Measurements from ENCODE around the gene PTPRG.

Gene PTPRG

DNA sequence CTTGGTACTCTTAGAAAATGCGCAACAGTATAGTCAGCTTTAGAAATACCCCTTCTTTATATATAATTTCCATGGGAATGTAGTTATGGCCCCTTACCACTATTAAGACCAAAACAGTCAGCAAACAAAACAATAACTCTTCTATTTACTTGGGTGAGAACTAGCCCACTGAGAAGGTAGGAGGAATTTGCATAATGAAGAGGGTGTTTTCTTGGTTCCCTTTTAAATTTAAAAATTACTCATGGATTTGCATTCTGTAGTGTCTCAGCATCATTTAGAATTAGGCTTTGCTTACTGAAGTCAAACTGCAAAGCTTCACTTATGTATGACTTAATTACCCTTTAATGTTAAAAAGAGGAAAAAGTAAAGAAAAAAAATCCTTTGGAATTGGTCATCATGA, 350.8 kb downstream of the PTPRG start:
- no peak for DNase-seq

DNA sequence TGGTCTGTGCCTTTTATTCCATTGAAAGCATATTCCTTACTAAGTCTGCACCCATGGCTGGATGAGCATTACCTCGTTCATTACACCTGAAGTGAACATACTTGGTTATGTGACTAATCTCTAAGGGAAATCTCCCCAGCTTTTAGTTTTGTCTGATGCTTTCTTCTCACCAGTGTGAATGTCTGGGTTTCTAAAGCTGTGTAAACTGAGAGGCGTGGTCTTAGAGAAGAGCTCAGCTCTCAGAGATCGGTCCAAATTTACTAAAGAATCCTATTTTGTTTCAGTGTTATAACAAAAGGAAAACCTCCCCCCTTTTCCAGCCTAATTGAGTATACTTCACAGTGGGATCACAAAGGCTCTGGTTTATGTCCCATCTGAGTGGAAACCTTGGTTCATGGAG, 352.3 kb downstream of the PTPRG start:
- DNase-seq: no peak

DNA sequence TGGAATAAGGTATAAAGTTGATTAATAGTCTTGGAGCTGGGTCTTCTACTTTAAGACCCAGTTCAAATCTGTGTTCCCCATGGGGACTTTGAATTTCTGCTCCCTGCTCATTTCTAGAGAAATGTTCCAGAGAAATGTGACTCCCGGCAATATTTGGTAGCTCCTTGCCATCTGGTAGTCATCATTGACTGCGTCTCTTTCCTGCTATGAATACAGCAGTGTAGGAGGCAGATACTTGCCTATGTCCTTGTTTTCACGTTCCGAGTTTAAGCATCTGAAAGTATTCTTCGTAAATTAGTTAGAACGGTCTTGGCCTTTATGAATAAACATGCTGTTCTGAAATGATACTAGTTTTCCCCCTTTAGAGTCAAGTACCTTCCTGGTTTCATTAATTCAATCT, 352.9 kb downstream of the PTPRG start:
- DNase-seq: no peak

DNA sequence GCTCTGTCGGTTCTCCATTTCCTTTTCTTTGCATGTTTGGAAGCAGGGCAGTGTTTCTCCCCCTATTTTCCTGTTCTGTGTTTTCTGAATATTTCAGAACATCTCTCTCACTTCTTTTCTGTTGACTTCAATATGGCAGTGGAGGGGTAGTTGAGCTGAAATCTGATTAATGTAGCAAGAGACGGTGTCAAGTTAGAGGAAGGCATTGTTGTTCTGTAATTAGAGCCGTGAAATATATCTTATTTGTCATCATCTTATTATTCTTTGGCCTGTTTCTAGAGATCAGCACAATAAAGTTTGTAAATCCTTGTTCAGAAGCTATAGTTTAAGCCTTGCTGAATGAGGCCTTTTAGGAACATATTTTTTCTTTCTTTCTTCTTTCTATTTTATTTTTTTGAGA, 353.9 kb downstream of the PTPRG start:
- DNase-seq: no peak

DNA sequence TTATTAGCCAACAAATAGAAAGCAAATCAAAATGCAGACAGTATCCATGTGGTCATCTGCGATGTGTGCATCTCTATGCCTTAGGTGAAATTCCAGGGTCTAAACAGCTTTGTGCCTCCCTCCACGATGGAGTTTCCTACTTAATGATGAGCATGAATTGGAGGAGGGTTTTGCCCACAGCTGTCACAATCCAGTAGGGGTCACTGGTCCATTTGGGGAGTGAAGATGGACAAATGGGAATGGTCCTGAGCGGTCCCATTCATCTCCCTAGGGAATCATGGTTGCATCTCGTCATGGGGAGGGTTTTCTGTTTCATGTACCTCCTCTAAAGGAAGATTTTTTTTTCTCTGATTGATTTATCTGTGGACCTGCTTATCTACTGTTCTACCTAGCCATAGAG, 358.0 kb downstream of the PTPRG start:
- DNase-seq: no peak

DNA sequence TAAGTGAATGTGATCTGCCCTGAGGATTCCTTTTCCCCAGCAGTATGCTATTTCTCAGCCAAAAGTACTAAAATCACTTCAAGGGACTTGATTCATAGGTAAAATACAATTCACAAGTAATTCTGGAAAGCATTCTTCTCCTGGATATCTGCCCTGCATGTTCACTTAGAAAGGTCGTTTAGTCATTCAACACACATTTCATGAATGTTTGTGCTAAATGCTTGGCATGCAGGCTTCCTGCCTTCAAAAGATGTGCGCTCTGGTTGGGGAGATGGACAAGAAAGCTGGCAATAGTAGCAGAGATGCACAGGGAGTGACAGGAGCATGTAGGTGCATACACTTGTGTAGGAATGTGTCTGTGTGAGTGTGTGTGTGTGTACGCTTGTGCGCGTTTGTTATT, 360.7 kb downstream of the PTPRG start:
- no peak for DNase-seq

DNA sequence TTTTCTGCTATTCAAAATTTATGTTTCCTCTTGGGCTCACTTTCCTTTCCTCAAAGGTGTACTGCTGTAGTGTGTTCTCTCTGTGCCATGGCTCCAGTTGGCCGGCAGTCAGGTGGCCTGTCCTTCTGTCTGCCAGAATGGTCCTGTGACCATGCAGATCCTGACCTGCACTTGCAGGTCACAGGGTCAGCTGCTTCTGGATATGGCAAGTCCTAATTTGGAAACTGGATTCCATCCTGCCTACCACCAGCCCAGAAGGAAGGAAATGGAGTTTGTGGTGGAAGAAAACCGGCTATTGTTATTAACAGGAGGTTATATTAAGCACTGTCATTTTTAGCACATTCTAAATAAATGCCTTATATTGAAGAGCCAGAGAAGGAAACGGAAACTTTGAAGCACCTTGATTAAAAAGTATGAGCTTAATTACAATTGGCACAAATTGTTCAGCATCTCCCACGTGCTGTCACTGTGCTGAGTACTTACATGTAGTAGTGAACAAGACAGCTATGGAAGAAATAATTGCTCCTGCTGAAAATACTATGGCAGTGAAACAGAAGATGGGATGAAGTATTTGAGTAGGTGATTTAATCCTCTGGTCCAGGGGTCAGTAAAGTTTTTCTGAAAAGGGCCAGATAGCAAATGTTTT, 362.8 kb downstream of the PTPRG start:
- DNase-seq: no peak

DNA sequence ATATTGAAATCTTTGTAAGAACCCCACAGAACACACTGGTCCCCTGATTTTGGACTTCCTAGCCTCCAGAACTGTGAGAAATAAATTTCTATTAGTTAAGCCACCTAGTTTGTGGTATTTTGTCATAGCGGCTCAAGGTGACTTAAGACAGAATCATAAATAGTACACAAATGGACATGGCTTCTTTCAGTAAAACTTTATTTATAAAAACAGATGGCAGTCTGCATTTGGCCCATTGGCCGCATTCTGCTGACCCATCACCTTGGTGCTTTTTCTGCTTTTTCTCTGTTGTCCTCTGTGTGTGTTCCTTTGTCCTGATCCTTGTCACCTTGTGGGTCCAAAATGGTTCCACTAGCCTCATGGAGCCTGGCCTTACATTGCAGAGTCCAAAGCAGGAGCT, 363.6 kb downstream of the PTPRG start:
- DNase-seq: no peak

DNA sequence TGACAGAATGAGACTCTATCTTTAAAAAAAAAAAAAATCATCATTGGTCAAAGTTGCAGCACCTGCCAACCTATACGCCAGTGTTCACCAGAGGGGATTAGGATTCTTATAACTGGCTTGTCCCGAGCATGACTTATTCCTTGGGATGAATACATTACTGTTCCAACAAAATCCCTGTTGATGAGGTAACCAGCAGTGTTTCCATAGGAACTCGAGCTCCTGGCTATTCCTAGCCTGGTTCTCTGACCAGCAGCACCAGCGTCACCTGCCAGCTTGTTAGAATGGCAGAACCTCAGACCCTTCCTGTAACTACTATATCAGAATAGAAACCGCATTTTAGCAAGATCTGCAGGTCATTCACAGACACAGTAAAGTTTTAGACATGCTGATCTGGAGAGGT, 364.4 kb downstream of the PTPRG start:
- DNase-seq: no peak

DNA sequence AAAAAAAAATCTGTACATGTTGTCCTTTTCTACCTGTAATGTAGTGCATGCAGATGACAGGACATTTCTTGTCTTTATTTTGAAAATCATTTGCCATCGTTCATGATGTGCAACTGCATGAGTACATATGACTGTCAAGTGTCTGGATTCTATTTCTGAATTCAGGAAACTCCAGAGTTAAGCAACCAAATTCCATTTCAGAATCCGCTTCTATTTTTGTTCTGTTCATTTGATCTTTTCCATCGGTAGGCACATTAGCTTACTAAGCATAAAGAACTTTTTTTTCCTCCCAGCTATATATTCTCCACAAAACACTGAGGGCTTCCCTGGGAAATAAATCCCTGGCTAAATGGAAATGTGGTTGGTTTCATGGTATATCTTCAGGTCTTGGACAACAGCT, 365.6 kb downstream of the PTPRG start:
- no peak for DNase-seq

DNA sequence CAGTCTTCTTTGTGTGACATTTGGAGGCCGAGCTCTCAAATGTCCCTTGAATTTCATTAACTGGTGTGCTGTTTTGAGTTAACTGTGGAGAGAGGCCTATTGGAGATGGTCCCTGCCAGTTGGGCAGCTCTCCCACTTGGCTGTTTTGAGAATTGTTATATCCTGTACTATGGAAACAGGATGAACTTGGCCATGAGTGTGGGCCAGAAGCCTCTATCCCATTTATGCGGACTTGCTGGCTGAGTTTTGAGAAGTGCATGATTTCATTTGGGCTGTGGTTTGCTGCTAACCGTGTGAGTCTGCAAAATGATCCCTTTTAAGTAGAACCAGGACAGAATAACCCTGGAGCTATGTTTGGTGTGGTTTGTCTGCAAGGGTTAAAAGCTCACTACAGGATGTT, 366.0 kb downstream of the PTPRG start:
- no peak for DNase-seq

DNA sequence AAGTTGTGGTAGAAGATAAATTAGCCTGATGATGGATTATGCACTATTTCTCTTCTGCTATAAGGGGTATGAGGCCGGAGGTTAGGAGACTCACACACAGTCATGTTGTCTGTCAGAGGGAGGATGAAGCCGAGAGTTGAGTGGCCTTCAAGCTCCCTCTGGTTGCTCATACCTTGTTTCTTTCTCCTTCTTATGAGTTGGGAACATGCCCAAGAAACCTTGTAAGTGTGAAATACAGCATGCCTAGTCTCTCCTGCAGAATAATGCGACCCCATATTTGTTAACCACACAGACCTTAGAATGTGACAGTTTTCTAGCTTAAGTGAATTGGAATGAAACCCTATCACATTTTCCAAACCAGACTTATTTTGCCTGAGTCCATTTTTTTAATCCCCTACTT, 366.7 kb downstream of the PTPRG start:
- no peak for DNase-seq

DNA sequence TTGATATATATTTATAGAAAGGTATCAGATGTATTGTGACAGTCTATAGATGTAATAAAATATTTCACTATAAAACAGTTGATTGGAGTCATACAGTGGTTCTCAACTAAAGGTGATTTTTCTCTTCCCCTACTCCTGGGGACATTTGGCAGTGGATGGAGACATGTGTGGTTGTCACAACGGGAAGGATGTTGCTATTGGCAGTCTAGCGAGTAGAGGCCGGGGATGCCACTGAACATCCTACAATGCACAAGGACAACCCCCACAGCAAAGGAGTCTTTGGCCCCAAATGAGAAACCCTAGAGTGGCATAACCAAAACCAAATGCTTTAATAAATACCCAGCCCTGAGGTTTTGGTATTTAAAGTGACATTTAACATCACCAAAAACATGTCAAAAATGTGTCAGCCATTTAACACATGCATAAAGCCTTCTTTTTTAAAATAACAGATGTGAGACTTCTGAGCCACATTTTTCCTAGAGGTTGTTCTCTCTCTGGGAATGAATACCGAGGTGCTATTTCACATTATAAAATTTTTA, 367.5 kb downstream of the PTPRG start:
- no peak for DNase-seq

DNA sequence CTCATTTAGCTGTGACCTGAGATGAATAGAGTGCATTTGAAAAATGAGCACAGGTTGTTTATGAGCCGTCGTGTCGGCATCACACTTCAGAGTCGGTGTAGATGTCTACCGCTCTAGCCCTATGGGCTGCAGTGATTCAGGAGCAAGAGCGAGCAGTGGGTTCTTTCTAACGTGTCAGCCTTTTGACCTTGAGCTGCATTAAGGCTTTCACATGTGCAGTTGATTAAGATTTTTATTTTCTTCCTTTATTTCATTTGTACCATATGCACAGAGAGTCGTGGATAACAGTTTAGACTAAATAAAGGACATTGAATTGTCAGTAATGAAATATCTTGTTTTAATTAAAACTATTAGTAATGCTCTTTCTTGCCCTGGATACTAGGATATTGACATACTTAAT, 368.2 kb downstream of the PTPRG start:
- DNase-seq: no peak

DNA sequence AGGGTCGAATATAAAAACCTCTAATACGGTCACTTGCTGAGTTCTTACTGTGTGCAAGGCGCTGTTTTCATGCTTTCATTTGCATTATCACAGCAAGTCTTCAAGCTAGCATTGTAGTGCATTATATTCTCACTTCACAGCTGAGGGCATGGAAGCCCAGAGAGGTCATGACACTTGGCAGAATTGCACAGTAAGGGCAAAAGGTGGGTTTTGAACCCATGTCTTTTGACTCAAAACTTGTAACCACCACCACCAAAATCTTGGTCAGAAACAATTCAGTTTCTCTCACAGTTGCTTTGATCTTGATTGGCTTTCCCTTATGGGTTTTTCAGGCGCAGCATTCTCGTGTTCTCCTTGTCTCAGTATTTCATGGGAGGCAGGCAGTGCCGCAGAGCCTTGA, 371.1 kb downstream of the PTPRG start:
- no peak for DNase-seq

DNA sequence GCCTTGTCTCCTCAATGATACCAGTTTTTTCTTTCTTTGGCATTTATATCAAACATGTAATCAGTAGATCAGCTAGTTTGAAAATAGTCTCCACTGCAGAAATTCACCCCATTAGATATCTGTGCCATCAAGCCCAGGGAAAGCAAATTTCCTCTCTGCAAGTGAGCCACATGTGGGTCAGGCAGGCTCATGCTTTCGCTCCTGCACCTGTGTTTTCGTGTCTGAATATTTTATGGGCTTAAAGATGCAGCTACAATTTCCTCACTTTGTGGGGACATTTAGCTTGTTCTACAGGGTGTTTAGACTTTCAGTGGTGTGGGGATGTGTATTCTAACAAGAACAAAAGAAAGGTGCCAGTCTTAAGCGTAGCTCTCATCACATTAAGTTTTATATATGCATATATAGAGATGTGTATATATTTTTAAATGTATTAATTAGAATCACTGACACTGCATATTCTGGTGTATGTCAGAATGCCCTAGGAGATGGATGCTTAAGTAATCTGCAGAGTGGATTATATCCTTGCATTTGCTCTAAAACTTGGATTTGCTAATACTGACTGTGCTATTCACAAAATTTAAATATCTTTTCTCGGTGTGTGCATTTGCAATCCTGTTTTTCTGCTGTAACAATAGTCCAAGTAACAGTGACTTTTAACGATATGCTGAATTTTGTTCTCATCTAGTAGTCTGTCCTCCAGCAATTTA, 372.6 kb downstream of the PTPRG start:
- DNase-seq: no peak

DNA sequence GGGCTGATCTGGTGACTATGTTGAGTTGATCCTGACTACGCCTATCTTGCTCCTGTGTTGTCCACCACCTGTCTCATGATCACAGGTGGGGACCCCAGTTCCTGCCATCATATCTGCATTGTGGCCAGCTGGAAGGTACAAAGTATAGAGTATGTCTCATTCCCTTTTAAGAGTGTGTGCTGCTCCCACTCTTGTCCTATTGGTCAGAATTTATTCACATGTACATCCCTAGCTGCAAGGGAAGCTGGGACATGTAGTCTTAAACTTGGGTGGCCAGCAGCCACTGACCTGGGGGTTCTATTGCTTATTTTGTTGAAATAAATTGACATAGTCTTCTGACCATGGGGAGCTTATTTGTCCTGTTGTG, 373.1 kb downstream of the PTPRG start:
- DNase-seq: no peak

DNA sequence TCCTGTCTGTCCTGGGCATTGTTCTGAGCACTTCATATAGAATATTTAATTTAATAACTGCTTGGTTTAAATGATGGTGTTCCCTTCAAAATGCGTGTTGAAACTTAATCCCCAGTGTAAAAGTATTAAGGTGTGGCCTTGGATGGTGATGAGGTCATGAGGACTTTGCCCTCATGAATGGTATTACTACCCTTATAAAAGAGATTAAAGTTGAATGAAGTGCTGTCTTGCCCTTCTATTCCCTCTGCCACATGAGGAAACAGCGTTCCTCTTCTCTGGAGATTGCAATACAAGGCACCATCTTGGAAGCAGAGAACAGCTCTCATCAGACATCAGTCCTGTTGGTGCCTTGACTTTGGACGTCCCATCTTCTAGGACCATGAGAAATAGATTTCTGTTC, 374.4 kb downstream of the PTPRG start:
- DNase-seq: no peak

DNA sequence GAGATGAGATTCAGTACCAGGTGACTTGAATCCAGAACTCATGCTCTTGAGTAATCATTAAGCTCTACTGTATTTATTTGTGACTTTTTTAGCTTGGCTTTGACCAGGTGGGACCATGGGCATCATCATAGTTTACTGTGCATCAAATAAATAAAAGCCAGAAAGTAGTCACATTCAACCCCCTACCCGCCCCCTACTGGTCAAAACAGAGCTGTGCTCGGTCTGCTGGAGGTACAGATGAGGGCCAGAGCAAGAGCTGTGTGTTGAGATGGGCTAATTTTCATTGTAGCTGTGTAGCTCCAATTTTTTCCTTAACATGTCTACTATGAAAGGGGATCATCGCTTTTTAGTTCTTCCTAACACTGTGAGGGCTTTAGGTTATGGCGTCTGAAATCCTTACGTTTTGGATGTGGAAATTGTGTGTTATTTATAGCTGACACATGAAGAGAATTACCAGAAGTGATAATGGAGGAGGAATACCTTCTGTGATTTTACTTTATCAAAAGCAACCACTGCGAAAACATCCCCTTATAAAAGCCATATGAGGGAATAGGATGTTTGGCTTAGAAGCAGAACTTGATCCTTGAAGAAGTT, 375.1 kb downstream of the PTPRG start:
- no peak for DNase-seq

DNA sequence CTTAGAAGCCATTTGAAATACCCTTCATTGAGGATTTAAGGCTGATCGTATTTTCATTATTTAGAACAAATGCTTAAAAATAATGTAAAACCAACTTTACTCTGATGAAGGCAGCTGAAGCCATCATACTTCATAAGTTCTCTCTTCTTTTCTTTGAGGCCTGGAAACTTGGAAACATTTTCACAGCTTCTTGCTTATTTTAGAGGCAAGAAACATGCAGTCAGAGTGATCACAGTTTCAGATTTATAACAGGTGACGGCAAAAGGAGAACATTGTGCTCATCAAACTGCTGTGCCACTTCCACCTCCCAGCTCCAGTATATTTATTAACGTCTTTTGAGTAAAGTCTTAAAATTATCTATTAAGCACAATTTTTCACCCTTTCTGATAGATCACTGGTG, 376.1 kb downstream of the PTPRG start:
- no peak for DNase-seq

DNA sequence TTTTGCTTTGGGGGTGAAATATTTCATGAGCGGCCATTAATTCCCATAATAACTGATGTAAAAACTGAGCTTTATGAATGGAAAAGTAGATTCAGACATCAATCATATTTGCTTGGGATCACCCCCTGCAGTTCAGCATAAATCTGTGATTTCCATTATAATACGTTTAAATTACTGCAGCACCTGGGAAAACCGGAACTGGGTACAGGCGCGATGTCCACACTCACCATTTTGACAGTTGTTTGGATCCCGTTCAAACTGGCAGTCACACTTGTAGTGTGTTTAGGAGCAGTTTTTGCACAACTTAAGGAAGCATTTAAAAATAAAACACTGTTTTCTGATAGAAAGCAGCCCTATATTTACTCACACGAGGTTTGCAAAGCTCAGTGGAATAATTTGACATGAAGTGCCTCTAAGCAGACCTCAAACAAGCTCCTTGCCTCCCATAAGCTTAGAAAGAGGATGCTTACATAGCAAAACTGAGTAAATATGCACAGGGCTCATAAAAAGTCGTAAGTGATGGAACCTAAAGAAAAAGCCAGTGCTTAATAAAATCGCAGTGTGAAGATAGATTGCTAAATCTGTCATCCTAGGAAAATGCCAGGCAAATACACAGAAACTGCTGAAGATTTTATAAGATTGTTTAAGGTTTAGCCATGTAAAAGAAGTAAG, 377.6 kb downstream of the PTPRG start:
- DNase-seq: no peak

DNA sequence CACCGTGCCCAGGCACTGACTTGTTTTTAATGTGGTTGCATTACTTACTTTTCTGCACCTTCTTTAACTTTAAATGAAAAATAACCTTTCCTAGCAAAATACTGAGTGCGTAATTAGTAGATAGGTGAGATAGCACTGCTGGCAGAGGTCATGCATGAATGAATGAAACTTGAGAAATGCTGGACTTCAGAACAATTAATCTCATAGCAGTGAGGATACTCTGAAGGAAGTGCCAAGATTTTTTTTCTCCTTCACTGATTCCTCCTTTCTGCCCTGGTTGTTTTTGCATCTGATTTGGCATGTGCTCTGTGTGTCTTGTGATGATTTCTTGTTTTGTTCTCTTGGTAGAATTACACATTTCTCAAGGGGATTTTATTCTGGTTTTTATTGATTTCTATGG, 378.9 kb downstream of the PTPRG start:
- DNase-seq: no peak

DNA sequence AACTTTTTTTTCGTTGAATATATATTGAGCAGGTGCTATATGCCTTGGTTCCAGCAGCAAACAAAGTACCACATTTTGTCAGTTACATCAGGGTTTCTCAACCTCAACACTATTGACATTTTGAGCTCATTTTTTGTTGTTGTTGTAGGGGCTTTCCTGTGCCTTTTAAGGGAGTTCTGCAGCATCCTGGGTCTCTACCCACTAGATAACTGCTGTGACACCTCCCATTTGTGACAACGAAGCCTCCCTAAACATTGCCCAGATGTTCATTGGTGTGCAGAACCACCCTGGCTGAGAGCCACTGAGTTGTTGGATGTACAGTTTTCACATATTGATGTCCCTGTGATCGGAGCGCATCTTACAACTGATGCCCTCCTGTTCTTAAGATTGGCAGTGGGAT, 382.6 kb downstream of the PTPRG start:
- DNase-seq: no peak

DNA sequence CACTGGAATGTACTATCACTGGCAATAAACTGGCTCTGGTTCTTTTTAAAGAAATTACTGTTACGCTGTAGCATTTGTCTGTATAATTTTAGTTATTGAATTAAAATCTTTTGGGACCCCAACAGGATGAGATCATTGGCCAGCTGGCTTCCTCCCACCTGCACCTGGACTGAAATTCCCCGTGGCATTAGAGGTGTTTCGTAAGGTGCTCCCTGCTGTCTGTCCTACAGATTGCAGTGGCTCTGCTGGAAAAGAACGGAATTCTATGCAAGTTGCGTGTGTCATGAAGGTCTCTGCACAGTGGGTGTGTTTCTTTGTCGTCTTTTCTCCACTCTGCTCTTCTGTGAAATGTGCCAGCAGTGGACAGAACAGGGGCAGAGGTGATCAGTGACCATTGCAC, 383.4 kb downstream of the PTPRG start:
- no peak for DNase-seq

Data from stimulated activated naive CD4-positive, alpha-beta T cell treated with Interleukin-2 at 50 U/mL for 16 hours (primary cell).